ENCODE results near the gene CASP12. TPM values are rescaled to one million over a fixed set of nuclear protein-coding genes. Genes with fewer than 3 reads are reported as not detected.

The CASP12 gene
- total and polyA plus RNA-seq, 3 donors from 2014 or later: 0.31 to 0.94 TPM; not detected in 1

GRCh38 chr11:104907521-104908185 is 9.4 kb upstream of the CASP12 start:
- Histone ChIP-seq H3K27ac (no peak overlapping the region), H3K4me3 (no peak overlapping the region), H3K9me3 (no peaks in the 10 kb centered on the region), H3K4me1 (no peaks in the 10 kb centered on the region), H3K36me3 (ENCODE audit: low read depth, missing control alignments) (no peaks in the 10 kb centered on the region), H3K27me3 (no peaks in the 10 kb centered on the region)
- WGBS, 2 donors: 81 to 82% methylated on average over 7 of the region's 7 CpGs
- intact Hi-C loops (cut with DNase I; ENCODE audit: low total_unique reads): no loop called here
- DNase-seq: no peak
- TF ChIP-seq CTCF (IDR thresholded peaks at IDR 0.05) (no peak), POLR2A (IDR thresholded peaks at IDR 0.05) (no peak)

- no peak for DNase-seq
- Histone ChIP-seq H3K36me3 (ENCODE audit: low read depth, missing control alignments) (no peaks in the 10 kb centered on the region), H3K27ac (no peak overlapping the region), H3K27me3 (no peaks in the 10 kb centered on the region), H3K4me3 (no peak overlapping the region), H3K4me1 (no peaks in the 10 kb centered on the region), H3K9me3 (no peaks in the 10 kb centered on the region)
- intact Hi-C loops (cut with DNase I; ENCODE audit: low total_unique reads): no loop called here
- 91 to 94% methylated on average over 4 of the region's 4 CpGs for WGBS, 2 donors
- no peak for TF ChIP-seq POLR2A (IDR thresholded peaks at IDR 0.05)
- no peak for TF ChIP-seq CTCF (IDR thresholded peaks at IDR 0.05)
Measured at GRCh38 chr11:104905271-104905670, 7.0 kb upstream of the CASP12 start.

- no peak for TF ChIP-seq POLR2A (IDR thresholded peaks at IDR 0.05)
- TF ChIP-seq CTCF (IDR thresholded peaks at IDR 0.05): no peak
- no peak for DNase-seq
- intact Hi-C loops (cut with DNase I; ENCODE audit: low total_unique reads): no loop called here
- H3K27ac ChIP-seq: peak overlapping the region in 1 of 2 donors; percentile 81
- H3K4me3 ChIP-seq: no peak overlapping the region
- H3K4me1 ChIP-seq: no peaks in the 10 kb centered on the region
- no peaks in the 10 kb centered on the region for H3K9me3 ChIP-seq
- H3K27me3 ChIP-seq: no peaks in the 10 kb centered on the region
- no peaks in the 10 kb centered on the region for H3K36me3 ChIP-seq (ENCODE audit: low read depth, missing control alignments)
Measured at GRCh38 chr11:104899226-104899625, 966 bp upstream of the CASP12 start.

- no peaks in the 10 kb centered on the region for H3K27me3 ChIP-seq
- H3K4me1 ChIP-seq: no peaks in the 10 kb centered on the region
- H3K36me3 ChIP-seq (ENCODE audit: low read depth, missing control alignments): no peaks in the 10 kb centered on the region
- no peak for DNase-seq
- H3K27ac ChIP-seq: peak overlapping the region; percentile 5 to 81
- H3K9me3 ChIP-seq: no peaks in the 10 kb centered on the region
- peak overlapping the region in 1 of 2 donors; percentile 31 for H3K4me3 ChIP-seq
- no peak for TF ChIP-seq POLR2A (IDR thresholded peaks at IDR 0.05)
- TF ChIP-seq CTCF (IDR thresholded peaks at IDR 0.05): no peak
- 58 to 71% methylated on average over 1 of the region's 1 CpG for WGBS, 2 donors
- intact Hi-C loops (cut with DNase I; ENCODE audit: low total_unique reads): no loop called here
Measured at GRCh38 chr11:104898685-104899013, 389 bp upstream of the CASP12 start.

GRCh38 chr11:104895634-104896033 is 2.6 kb downstream of the CASP12 start:
- Histone ChIP-seq H3K4me1 (no peaks in the 10 kb centered on the region), H3K27me3 (no peaks in the 10 kb centered on the region), H3K9me3 (no peaks in the 10 kb centered on the region), H3K4me3 (no peak overlapping the region), H3K36me3 (ENCODE audit: low read depth, missing control alignments) (no peaks in the 10 kb centered on the region), H3K27ac (no peak overlapping the region)
- 35 to 44% methylated on average over 2 of the region's 2 CpGs for WGBS, 2 donors
- TF ChIP-seq POLR2A (IDR thresholded peaks at IDR 0.05) (no peak), CTCF (IDR thresholded peaks at IDR 0.05) (no peak)
- intact Hi-C loops (cut with DNase I; ENCODE audit: low total_unique reads): no loop called here
- no peak for DNase-seq
